Ovary (tissue), 3 donors: ENCODE results near the gene EEF1AKMT3.

Experiments
- POLR2A ChIP-seq: fragments of 450-650 bp; IDR thresholded peaks from one replicate; pipeline ENCODE4 v1.6.1; 2017; ENCODE audit warnings: antibody characterized with exemption, mild to moderate bottlenecking, moderate library complexity
- TF ChIP-seq, protein P1 (sequence below), 3 donors: fragments of 450-650 bp in 2 of 3; fragments of 200-600 bp in 1 of 3; IDR thresholded peaks; one replicate each; pipeline versions ENCODE4 v1.5.1 to v1.8.0; 2016 to 2022; ENCODE audit warnings: antibody characterized with exemption in 3 of 3, mild to moderate bottlenecking in 1 of 3
- donor health status: DM: no; HTN: no; CAD: no.

DNA sequence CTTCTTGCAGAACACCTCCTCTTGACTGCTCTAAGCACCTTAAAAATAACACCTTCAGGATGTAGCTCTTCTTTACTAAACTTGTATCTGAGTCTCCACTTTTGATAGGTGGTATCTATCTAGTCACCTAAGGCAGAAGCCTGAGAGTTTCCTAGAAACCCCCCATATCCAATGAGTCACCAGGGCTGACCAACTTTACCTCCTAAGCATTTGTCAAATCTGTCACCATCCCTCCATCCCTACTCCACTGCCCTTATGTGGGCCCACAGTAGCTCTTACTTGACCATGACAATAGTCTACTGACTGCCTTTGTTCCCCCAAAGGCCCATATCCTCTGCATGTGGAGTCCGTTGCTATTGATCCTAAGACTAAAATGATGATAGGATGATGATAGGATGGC lies 30.2 kb downstream of the EEF1AKMT3 start:
- TF ChIP-seq, protein P1, sequence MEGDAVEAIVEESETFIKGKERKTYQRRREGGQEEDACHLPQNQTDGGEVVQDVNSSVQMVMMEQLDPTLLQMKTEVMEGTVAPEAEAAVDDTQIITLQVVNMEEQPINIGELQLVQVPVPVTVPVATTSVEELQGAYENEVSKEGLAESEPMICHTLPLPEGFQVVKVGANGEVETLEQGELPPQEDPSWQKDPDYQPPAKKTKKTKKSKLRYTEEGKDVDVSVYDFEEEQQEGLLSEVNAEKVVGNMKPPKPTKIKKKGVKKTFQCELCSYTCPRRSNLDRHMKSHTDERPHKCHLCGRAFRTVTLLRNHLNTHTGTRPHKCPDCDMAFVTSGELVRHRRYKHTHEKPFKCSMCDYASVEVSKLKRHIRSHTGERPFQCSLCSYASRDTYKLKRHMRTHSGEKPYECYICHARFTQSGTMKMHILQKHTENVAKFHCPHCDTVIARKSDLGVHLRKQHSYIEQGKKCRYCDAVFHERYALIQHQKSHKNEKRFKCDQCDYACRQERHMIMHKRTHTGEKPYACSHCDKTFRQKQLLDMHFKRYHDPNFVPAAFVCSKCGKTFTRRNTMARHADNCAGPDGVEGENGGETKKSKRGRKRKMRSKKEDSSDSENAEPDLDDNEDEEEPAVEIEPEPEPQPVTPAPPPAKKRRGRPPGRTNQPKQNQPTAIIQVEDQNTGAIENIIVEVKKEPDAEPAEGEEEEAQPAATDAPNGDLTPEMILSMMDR (IDR thresholded peaks at IDR 0.05) = no peak
- no peak for TF ChIP-seq POLR2A
